Measurements from ENCODE around the gene KRT85. TPM values are rescaled to one million over a fixed set of nuclear protein-coding genes. Genes with fewer than 3 reads are reported as not detected.

The KRT85 gene
- total RNA-seq, 4 donors from 2014 or later: 0.15 to 101 (median 8.3) TPM; not detected in 1

- no peak for TF ChIP-seq POLR2A (IDR thresholded peaks at IDR 0.05)
- TF ChIP-seq, protein P1, sequence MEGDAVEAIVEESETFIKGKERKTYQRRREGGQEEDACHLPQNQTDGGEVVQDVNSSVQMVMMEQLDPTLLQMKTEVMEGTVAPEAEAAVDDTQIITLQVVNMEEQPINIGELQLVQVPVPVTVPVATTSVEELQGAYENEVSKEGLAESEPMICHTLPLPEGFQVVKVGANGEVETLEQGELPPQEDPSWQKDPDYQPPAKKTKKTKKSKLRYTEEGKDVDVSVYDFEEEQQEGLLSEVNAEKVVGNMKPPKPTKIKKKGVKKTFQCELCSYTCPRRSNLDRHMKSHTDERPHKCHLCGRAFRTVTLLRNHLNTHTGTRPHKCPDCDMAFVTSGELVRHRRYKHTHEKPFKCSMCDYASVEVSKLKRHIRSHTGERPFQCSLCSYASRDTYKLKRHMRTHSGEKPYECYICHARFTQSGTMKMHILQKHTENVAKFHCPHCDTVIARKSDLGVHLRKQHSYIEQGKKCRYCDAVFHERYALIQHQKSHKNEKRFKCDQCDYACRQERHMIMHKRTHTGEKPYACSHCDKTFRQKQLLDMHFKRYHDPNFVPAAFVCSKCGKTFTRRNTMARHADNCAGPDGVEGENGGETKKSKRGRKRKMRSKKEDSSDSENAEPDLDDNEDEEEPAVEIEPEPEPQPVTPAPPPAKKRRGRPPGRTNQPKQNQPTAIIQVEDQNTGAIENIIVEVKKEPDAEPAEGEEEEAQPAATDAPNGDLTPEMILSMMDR (IDR thresholded peaks at IDR 0.05): no peak
- 76 to 78% methylated on average over 7 of the region's 7 CpGs for whole genome bisulfite sequencing, 2 donors
- intact Hi-C loops (cut with DNase I; ENCODE audit: low total_unique reads): no loop called here
Observed at GRCh38 chr12:52392465-52393007, 25.3 kb upstream of the KRT85 start.

DNA sequence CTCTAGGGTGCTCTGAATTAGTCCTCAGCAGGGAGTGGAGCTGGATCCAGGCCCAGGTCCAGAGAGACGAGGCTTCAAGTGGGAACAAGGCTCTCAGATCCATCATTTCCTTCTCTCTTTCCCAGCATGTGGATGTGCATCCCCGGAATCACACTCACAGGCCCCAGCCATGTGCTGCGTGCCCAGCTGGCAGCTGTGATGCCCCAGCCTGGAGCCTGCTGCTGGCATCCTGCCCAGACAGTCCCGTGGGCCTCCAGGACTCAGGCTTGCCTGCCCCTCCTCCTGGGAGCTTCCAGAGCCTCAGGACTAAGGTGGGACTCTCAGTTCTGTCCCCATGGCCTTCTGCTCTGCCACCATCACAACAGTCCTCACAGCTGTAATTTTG, 24.3 kb upstream of the KRT85 start:
- DNase-seq (ENCODE audit: low spot score in 2 of 2): no peak
- H3K4me3 ChIP-seq (ENCODE audit: low read depth, poor library complexity, severe bottlenecking): no peak overlapping the region
- intact Hi-C loops (cut with DNase I; ENCODE audit: low total_unique reads): no loop called here
- TF ChIP-seq, protein P1 (IDR thresholded peaks at IDR 0.05): no peak
- no peak for TF ChIP-seq POLR2A (IDR thresholded peaks at IDR 0.05)
- 33 to 37% methylated on average over 4 of the region's 4 CpGs for WGBS, 2 donors

More at GRCh38 chr12:52392465-52393007, 25.3 kb upstream of the KRT85 start:
- DNase-seq (ENCODE audit: low spot score in 2 of 2): no peak
- H3K4me3 ChIP-seq (ENCODE audit: low read depth, poor library complexity, severe bottlenecking): no peak overlapping the region

- 60 to 68% methylated on average over 10 to 11 of the region's 11 CpGs for WGBS, 2 donors
- no peak for DNase-seq (ENCODE audit: low spot score in 2 of 2)
- intact Hi-C loops (cut with DNase I; ENCODE audit: low total_unique reads): no loop called here
- H3K4me3 ChIP-seq (ENCODE audit: low read depth, poor library complexity, severe bottlenecking): no peak overlapping the region
- no peak for TF ChIP-seq POLR2A (IDR thresholded peaks at IDR 0.05)
- TF ChIP-seq, protein P1 (IDR thresholded peaks at IDR 0.05): no peak
Observed at GRCh38 chr12:52390739-52391617, 23.7 kb upstream of the KRT85 start.

DNA sequence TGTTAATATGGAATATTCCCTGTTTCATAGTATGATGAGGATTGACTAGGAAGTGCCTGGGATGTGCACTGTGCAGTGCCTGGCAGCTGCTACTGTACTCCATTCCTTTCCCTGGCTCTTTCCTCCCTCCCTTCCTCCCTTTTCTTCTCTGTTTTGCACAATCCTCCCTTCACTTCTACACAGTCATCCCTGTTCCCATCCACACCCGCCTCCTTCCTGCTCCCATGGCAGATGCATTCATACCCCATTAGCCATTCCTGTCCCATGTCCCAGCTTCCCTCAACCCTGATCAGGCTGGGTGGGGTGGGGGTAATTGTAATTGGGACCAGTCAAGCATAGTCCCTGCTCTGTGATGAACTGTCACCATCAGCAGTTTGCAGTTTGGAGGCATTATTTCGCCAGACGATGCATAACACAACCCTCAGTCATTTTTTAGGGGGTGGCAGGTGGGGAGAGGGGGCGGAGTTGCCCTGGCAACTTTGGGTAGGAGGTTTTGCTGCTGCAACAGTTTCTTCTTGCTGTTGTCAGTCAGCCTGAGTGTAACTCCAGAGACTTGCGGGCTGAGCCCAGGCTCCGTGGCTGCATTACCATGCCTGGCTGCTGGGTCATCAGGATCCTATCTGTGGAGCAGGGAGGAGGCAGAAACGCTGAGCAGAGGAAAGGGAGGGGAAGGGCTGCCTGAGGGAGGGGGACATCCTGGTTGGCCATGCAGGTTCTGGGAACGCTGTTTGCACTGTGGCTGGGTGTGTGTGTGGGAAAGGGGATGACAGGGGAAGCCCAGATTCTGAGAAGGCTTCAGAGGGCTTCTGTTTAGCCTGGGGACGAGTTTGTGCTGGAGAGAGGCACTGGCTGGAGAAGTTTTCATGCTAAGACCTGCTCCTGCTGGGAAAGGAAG, 22.3 kb upstream of the KRT85 start:
- no peak for DNase-seq (ENCODE audit: low spot score in 2 of 2)
- WGBS, 2 donors: 29 to 33% methylated on average over 9 of the region's 9 CpGs
- intact Hi-C loops (cut with DNase I; ENCODE audit: low total_unique reads): no loop called here
- TF ChIP-seq, protein P1 (IDR thresholded peaks at IDR 0.05): no peak
- TF ChIP-seq POLR2A (IDR thresholded peaks at IDR 0.05): no peak
- no peak overlapping the region for H3K4me3 ChIP-seq (ENCODE audit: low read depth, poor library complexity, severe bottlenecking)

GRCh38 chr12:52387859-52388258, 20.6 kb upstream of the KRT85 start:
- WGBS, 2 donors: 58 to 69% methylated on average over 2 of the region's 2 CpGs
- no peak overlapping the region for H3K4me3 ChIP-seq (ENCODE audit: low read depth, poor library complexity, severe bottlenecking)
- no peak for DNase-seq (ENCODE audit: low spot score in 2 of 2)
- TF ChIP-seq POLR2A (IDR thresholded peaks at IDR 0.05): no peak
- TF ChIP-seq, protein P1 (IDR thresholded peaks at IDR 0.05): no peak
- intact Hi-C loops (cut with DNase I; ENCODE audit: low total_unique reads): no loop called here
